Breast epithelium (tissue), 3 donors: ENCODE measurements around the gene ZNF236.

Source experiments
- CTCF ChIP-seq, 3 donors: fragments of 450-650 bp; IDR thresholded peaks; one replicate each; pipeline ENCODE4 v1.5.1; 2016 to 2017; ENCODE audit warnings: antibody characterized with exemption in 3 of 3, mild to moderate bottlenecking in 3 of 3, moderate library complexity in 3 of 3
- POLR2A ChIP-seq: fragments of 450-650 bp; IDR thresholded peaks from one replicate; pipeline ENCODE4 v1.6.1; 2016; ENCODE audit warnings: antibody characterized with exemption, mild to moderate bottlenecking, moderate library complexity

- TF ChIP-seq POLR2A (no peak), CTCF (IDR thresholded peaks at IDR 0.05) (no peak)
These were observed 175.8 kb downstream of the ZNF236 start for GRCh38 chr18:76997951-76998808.
